Left kidney (tissue), 2 donors: ENCODE data around the gene SOST. TPM values are rescaled to one million over a fixed set of nuclear protein-coding genes. Genes with fewer than 3 reads are reported as not detected.

Experiments used
- DNase-seq: peaks from one replicate; pipeline ENCODE4 v3.0.0-alpha.2; 2013
- polyA plus RNA-seq: library from polyadenylated mRNA; unstranded; fragments of 120-200 nt; gene quantifications from one replicate; pipeline ENCODE4 v1.2.1, GENCODE V29; 2013; ENCODE audit not compliant: insufficient read length

The SOST gene
- polyA plus RNA-seq, 1 donor, result 30.9 TPM

DNA sequence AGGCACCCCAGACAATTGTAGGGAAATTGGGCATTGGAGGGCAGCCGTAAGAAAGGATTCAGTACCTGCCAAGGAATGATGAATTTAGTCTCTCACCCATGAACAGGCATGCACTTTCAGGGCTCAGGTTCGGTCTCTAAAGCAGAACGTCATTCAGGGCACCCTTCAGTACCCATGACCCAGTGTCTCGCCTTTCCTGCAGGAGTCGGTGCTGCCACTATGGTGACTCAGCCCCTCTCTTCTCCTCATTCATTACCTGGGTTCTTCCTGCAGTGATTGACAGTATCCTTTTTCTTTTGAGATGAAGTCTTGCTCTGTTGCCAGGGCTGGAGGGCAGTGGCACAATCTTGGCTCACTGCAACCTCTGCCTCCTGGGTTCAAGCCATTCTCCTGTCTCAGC lies 8.4 kb downstream of the SOST start:
- no peak for DNase-seq

DNA sequence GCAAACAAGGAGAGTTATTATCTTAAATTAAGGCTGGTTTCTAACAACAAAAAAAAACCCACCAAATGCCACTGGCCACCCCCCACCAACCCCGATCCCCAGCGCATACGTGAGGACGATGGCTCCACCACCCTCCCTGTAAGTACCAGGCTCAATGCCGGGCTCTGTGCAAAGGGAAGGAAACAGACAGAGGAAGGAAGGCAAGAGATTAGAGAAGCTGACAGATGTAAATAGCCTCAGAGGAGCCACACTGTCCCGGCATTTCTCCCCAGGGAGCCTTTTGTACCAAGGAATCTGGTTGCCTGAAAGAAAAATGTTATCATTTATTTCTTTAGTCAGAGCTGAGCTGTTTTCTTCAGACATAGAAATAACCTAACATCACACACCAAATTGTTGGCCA lies 13.1 kb downstream of the SOST start:
- DNase-seq, result no peak

- DNase-seq, result no peak
Observed at GRCh38 chr17:43741636-43742035, 17.0 kb downstream of the SOST start.

- no peak for DNase-seq
Observed at GRCh38 chr17:43740541-43740940, 18.1 kb downstream of the SOST start.

DNA sequence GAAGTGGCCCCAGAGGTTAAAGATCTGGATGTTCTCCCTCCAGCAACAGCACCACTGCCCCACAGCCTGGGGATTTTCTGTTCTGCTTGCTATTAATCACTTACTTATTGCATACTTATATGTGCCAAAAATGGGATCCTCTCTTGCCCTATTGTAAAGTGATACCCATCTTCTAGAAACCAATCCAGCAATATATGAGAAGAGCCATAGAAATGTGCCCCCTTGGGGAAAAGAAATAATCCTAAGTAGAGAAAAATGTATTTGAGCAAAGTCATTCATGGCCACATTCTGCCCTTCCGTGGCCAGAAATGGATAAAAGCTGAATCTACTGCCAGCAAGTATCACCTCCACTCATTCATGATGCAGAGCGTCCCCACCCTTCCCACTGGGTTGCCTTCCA lies 20.9 kb downstream of the SOST start:
- DNase-seq, result no peak

DNA sequence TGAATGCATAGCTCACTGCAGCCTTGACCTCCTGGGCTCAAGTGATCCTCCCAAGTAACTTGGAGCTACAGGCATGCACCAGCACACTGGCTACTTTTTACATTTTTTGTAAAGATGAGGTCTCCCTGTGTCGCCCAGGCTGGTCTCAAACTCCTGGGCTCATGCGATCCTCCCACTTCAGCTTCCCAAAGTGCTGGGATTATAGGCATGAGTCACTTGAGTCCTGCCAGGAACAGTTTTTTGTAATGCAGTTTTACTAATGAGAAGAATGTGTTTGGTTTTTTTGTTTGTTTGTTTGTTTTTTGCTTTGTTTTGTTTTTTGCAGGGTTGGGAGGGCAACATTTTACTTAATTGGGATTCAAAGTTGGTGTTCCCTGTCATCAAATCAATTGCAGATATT lies 22.2 kb downstream of the SOST start:
- DNase-seq, result no peak

GRCh38 chr17:43734376-43734775 lies 24.2 kb downstream of the SOST start:
- no peak for DNase-seq

GRCh38 chr17:43733956-43734355 lies 24.6 kb downstream of the SOST start:
- DNase-seq, result no peak

DNA sequence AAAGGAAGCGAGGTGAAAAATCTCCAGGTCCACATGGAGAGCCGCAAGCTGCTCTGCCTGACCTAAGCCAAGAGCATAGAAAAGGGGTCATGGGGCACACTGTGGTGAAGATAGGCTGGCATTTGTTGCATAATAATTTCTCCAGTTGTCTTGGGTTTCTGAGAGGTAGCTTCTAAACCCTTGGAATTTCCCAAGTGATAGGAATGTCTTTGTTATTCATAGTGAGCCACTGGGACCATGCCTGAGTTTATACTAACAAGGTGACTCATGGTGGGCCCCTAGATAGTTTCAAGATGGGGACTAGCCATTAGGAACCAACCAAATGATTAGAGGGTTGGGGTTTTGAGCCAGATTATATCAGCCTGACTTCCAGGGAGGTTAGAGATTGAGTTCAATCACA lies 25.6 kb downstream of the SOST start:
- DNase-seq, result no peak

DNA sequence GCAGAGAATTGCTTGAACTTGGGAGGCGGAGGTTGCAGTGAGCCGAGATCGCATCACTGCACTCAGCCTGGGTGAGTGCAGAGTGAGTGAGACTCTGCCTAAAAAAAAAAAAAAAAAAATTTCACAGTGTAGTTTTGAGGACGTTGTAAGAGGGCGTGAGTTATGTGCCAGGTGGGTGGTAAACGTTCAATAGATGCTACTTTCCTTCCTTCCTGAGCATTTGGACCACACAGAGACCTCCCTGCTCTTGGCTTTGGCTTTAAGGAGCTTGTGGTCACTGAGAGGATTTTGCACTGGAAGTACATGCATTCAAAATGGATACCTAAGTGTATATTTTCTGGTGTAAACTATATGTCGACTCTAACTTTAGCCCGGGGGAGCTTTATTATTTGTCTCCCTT lies 30.5 kb downstream of the SOST start:
- no peak for DNase-seq

DNA sequence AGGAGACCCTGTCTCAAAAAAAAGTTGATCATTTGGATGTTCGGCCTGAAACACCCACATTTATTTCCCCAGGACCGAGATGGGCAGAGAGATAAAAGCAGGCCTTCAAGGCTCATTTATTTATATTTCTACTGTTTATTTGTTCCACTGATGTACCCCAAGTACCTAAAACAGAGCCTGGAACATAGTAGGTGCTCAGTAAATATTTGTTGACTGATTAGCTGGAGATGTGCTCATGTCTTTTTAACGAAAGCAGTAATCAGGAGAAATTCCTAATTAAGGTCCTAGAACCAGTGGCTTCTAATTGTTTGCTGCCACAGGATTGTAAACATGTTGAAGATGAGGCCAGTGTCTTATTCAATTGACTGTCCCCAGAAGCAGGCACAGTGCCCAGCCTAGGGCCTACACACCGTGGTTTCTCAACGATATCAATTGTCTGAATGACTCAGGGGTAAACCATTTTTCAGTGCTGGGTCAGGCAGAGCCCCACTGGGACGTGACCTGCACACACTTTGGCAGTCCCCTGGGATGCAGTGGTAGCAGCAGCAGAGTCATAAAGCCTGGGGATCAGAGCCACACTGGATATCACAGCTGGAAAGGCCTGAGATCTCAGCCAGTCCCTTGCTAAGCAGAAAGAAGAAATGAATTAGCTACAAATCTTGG lies 34.8 kb downstream of the SOST start:
- no peak for DNase-seq

GRCh38 chr17:43722870-43723665 lies 35.5 kb downstream of the SOST start:
- no peak for DNase-seq

DNA sequence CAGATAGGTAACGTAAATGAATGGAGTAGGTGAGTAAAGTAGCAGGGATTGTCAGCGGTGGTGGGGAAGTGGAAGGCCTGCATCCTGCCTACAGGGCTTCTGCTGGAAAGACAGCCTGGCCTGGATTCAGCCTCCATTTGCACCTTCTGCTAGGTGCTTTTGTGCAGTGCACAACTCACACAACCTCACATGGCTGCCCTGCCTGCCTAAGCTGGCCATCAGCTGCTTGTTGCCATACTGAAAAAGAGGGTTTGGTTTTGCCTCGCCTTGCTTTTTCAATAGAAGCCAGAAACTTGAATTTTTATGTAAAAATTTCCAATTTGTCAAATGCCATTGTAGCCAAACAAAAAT lies 36.3 kb downstream of the SOST start:
- no peak for DNase-seq

- no peak for DNase-seq
Observed at GRCh38 chr17:43721537-43722268, 36.9 kb downstream of the SOST start.

DNA sequence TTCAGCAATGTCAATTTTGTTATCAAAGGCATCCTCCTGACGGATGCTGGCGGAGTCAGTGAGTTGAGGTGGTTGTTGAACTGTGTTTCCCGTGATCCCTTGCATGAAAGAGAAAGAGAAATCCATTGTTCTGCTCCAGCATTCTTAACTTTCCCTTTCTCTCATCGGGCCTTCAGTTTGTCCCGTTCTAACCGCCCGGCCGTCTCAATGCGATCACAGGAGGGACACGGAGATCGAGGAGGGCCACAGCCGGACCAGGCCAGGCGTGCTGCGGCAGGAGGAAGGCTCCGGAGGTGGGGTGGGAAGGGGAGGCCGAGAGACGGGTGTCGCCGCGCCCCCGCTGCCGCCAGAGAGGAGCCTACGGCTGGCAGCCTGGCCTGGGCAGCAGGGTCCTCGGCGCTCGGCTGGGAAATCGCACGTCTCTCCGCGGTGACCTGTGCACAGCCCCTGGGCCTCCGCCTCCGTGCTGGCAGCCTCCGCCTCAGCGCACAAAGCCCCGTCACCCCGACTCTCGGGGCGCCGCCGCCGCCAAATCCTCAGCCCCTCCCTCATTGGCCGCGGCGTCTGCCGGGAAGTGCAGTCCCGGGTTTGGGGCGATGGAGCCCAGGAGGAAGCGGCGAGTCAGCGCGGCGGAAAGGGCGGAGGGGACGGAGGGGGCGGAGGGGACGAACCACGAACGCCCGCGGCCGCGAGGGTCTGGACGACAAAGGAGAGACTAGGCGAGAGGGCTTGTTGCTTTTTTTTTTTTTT lies 38.1 kb downstream of the SOST start:
- peak; percentile 73 for DNase-seq

DNA sequence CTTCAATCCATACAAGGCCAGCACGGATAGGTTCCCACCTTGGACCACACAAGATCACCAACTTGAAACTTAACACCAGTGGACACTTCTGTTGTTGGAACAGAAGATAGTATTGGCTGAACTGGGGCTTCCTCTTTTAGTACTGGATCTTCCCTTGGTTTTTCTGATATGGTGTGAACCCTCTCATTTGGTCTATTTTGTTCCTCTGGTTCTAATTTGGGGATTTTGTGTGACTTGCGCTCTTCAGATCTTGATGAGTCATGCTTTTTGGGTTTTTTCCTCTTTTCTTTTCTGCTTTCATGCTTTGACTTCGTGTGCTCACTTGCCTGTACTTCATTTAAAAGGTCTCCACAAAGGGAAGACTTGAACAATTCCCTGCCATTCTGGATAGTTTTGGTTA lies 39.0 kb downstream of the SOST start:
- no peak for DNase-seq

- no peak for DNase-seq
Observed at GRCh38 chr17:43718544-43718943, 40.0 kb downstream of the SOST start.

GRCh38 chr17:43717913-43718312 lies 40.7 kb downstream of the SOST start:
- DNase-seq, result no peak

GRCh38 chr17:43714465-43715149 lies 44.0 kb downstream of the SOST start:
- no peak for DNase-seq

DNA sequence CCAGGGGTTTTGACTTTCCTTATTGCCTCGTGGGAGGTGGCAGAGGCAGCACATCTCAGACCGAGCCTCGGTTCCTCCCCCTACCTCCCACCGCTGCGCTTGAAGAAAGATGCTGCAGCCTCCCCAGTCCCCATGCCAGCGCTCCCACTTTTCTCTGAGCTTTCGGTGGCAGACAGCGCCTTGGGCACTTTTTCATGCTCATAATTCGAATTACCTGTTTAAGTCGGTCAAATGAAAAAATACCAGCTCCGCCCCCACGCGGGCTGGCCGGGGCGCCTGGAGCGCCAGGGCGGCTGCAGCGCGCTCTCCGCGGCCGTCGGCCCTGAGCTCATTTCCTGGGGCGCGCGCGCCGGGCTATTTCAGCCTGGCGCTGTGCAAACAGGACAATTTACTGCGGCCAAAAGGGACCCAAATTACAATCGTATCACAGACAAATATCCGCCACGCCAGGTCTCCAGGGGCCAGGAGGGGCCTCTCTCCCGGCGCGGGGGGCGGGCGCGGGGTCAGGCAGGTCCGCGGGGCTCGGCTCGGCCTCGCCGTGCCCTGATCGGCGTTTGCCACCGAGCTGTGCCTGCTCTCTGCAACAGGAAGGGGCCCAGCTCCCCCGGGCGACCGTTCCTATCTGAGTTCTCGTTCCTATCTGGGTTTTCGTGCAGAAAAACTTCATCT lies 45.0 kb downstream of the SOST start:
- DNase-seq, result peak; percentile 54

DNA sequence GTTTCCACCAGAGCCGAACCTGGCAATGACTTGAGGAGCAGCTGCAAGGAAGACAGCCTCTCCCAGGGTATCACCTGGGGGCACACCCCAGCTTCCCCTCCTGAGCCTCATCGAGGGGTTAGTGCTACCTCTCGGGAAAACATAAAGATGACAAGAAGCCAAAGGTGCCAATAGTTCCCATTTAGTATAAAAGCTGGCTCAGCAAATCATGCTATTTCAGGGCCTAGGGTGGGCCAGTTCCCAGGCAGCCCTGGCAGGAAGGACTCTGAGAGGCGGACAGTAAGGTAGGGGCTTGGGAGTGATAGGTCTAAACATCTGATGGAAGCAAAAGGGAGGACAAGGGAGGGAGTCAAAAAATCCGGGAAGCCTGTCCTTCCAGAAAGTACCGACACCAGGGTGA lies 46.2 kb downstream of the SOST start:
- no peak for DNase-seq
